Keratinocyte (primary cell): ENCODE measurements around the gene ACBD5. TPM values are rescaled to one million over a fixed set of nuclear protein-coding genes. Genes with fewer than 3 reads are reported as not detected.
A peak's percentile ranks its signal among the peaks of the same experiment; 100 is the strongest.
"Not testable (repeated sequence)": the region's sequence is repeated elsewhere in the genome, so short reads cannot be mapped to it uniquely, and the experiment has no call there.

Experiments
- DNase-seq: peaks from one replicate; pipeline ENCODE4 v3.0.0-alpha.2; 2011; ENCODE audit warnings: low read depth, missing footprints, low spot score
- FAIRE-seq: peaks from 2 replicates; lab custom pipeline; 2011; peaks lifted over from hg19 to GRCh38; lab: Jason Lieb, UNC
- H2AFZ ChIP-seq: 2 replicates; pipeline ENCODE4 v1.6.0; 2012; ENCODE audit warnings: low read length, control low read depth, inconsistent platforms; ENCODE audit not compliant: control insufficient read depth
- H3K27ac ChIP-seq: 2 replicates; pipeline ENCODE4 v1.5.1; 2011; ENCODE audit warnings: low read length; ENCODE audit not compliant: control insufficient read depth, insufficient read depth
- H3K27me3 ChIP-seq: 3 replicates; pipeline ENCODE4 v1.6.0; 2011; ENCODE audit warnings: low read length; ENCODE audit not compliant: control insufficient read depth, insufficient read depth; ENCODE audit errors: extremely low read depth
- H3K36me3 ChIP-seq, 2 experiments: 2 replicates in 1 of 2; 3 replicates in 1 of 2; pipeline ENCODE4 v1.5.1; 2011; ENCODE audit warnings: low read length in 2 of 2, mild to moderate bottlenecking in 1 of 2; ENCODE audit not compliant: control insufficient read depth in 2 of 2, insufficient read depth in 2 of 2; ENCODE audit errors: extremely low read depth in 1 of 2
- H3K4me1 ChIP-seq: 3 replicates; pipeline ENCODE4 v1.5.1; 2011; ENCODE audit warnings: low read length; ENCODE audit not compliant: control insufficient read depth, insufficient read depth; ENCODE audit errors: extremely low read depth
- H3K4me2 ChIP-seq: 3 replicates; pipeline ENCODE4 v1.6.0; 2011; ENCODE audit warnings: low read depth, low read length; ENCODE audit not compliant: control insufficient read depth, insufficient read depth; ENCODE audit errors: extremely low read depth
- H3K4me3 ChIP-seq, 3 experiments: fragments of 200-600 bp in 1 of 3; sonication (generic) in 1 of 3; 2 replicates in 2 of 3; 3 replicates in 1 of 3; pipeline ENCODE4 v1.5.1; 2011 to 2016; ENCODE audit warnings: low read length in 3 of 3, mild to moderate bottlenecking in 3 of 3, control low read depth in 2 of 3, inconsistent platforms in 1 of 3, low read depth in 1 of 3, mixed read lengths in 1 of 3, mixed run types in 1 of 3, moderate library complexity in 1 of 3; ENCODE audit not compliant: control insufficient read depth in 2 of 3, insufficient read depth in 2 of 3; ENCODE audit errors: extremely low read depth in 1 of 3
- H3K79me2 ChIP-seq: 2 replicates; pipeline ENCODE4 v1.6.0; 2012; ENCODE audit warnings: low read length; ENCODE audit not compliant: control insufficient read depth, insufficient read depth
- H3K9ac ChIP-seq: 3 replicates; pipeline ENCODE4 v1.6.0; 2011; ENCODE audit warnings: low read length; ENCODE audit not compliant: control insufficient read depth, insufficient read depth; ENCODE audit errors: extremely low read depth
- H3K9me1 ChIP-seq: 3 replicates; pipeline ENCODE4 v1.6.0; 2011; ENCODE audit warnings: low read length; ENCODE audit not compliant: control insufficient read depth, insufficient read depth; ENCODE audit errors: extremely low read depth
- H3K9me3 ChIP-seq: 2 replicates; pipeline ENCODE4 v1.5.1; 2012; ENCODE audit warnings: low read depth, low read length; ENCODE audit not compliant: control insufficient read depth
- H4K20me1 ChIP-seq: 3 replicates; pipeline ENCODE4 v1.6.0; 2011; ENCODE audit warnings: low read length; ENCODE audit not compliant: control insufficient read depth, insufficient read depth; ENCODE audit errors: extremely low read depth
- EZH2 ChIP-seq: IDR thresholded peaks from one replicate; pipeline ENCODE4 v1.6.1; 2012; ENCODE audit warnings: inconsistent platforms, mild to moderate bottlenecking, low read length, moderate library complexity
- dilution Hi-C: fragments of 300-500 bp; cut with MboI; formaldehyde crosslinking; loops from one replicate; pipeline ENCODE4 v1.7.0; 2020; ENCODE audit warnings: low sequenced_read_pairs; ENCODE audit not compliant: extremely low pct_ligation_motif_present
- polyA plus RNA-seq, 5 experiments: library from polyadenylated mRNA; depleted of rRNA in 3 of 5; stranded (reverse) in 3 of 5; stranded (forward) in 1 of 5; unstranded in 1 of 5; fragments of >200 nt; gene quantifications; 1 replicate in 1 of 5; 2 replicates in 3 of 5; 3 replicates in 1 of 5; pipeline versions ENCODE4 v1.2.1 to v1.2.3, GENCODE V29; 2011 to 2012; ENCODE audit warnings: missing spikeins in 2 of 5, low read depth in 1 of 5, low replicate concordance in 1 of 5
- TF ChIP-seq, protein P1 (sequence below), 3 experiments: IDR thresholded peaks in 1 of 3; conservative IDR thresholded peaks in 1 of 3; optimal IDR thresholded peaks in 1 of 3; 2 replicates in 2 of 3; 3 replicates in 1 of 3; pipeline versions ENCODE3 to v1.5.1; 2011; ENCODE audit warnings: low read length in 3 of 3, mild to moderate bottlenecking in 3 of 3, moderate library complexity in 2 of 3, control low read depth in 1 of 3, inconsistent platforms in 1 of 3; ENCODE audit not compliant: insufficient read depth in 2 of 3; ENCODE audit errors: extremely low read depth in 1 of 3

Gene ACBD5
- polyA plus RNA-seq, 1 donor (not counting 4 experiments of a cell fraction or from before 2014, with no cell fraction given): 11.7 TPM

DNA sequence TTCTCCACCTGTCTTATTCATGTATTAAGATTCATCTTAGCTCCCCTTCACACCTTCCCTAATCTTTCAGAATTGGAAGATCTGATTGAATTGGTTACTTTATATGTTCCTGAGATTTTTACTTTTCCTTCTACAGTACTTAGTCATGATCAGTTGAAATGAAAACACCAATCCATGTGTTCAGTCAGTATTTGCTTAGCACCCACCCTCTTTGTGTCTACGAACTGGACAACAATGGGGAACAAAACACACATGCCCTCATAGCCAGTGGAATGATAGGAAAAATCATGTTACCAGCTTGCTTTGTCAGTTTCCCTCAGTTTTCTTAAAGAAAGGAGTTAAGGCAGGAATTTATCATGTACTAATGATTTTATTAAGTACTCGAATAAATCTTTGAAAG is 83.4 kb downstream of the ACBD5 start:
- peaks cover 49% of the 10 kb centered on the region for H3K79me2 ChIP-seq
- H3K9me3 ChIP-seq: no peaks in the 10 kb centered on the region
- DNase-seq (no peak), FAIRE-seq (no peak)
- TF ChIP-seq, protein P1, sequence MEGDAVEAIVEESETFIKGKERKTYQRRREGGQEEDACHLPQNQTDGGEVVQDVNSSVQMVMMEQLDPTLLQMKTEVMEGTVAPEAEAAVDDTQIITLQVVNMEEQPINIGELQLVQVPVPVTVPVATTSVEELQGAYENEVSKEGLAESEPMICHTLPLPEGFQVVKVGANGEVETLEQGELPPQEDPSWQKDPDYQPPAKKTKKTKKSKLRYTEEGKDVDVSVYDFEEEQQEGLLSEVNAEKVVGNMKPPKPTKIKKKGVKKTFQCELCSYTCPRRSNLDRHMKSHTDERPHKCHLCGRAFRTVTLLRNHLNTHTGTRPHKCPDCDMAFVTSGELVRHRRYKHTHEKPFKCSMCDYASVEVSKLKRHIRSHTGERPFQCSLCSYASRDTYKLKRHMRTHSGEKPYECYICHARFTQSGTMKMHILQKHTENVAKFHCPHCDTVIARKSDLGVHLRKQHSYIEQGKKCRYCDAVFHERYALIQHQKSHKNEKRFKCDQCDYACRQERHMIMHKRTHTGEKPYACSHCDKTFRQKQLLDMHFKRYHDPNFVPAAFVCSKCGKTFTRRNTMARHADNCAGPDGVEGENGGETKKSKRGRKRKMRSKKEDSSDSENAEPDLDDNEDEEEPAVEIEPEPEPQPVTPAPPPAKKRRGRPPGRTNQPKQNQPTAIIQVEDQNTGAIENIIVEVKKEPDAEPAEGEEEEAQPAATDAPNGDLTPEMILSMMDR (optimal IDR thresholded peaks at IDR 0.05 in 1 of 3, IDR thresholded peaks at IDR 0.05 in 1 of 3, conservative IDR thresholded peaks at IDR 0.05 in 1 of 3; ENCODE audit: extremely low read depth in 1 of 3, insufficient read depth in 2 of 3, low read length in 3 of 3): no peak
- no peak for TF ChIP-seq EZH2
- no peak overlapping the region for H2AFZ ChIP-seq
- peak overlapping the region; percentile 2 for H3K9ac ChIP-seq
- no peaks in the 10 kb centered on the region for H3K27me3 ChIP-seq
- peaks cover 14% of the 10 kb centered on the region for H3K4me1 ChIP-seq
- dilution Hi-C loops: no loop called here
- H3K9me1 ChIP-seq: no peaks in the 10 kb centered on the region
- H3K4me3 ChIP-seq: peak overlapping the region in 1 of 3 experiments; percentile 8
- H3K4me2 ChIP-seq: peak overlapping the region; percentile 100
- H3K36me3 ChIP-seq: peaks cover 2 to 9% of the 10 kb centered on the region in 2 experiments
- peak overlapping the region; percentile 22 for H3K27ac ChIP-seq
- H4K20me1 ChIP-seq: no peaks in the 10 kb centered on the region

DNA sequence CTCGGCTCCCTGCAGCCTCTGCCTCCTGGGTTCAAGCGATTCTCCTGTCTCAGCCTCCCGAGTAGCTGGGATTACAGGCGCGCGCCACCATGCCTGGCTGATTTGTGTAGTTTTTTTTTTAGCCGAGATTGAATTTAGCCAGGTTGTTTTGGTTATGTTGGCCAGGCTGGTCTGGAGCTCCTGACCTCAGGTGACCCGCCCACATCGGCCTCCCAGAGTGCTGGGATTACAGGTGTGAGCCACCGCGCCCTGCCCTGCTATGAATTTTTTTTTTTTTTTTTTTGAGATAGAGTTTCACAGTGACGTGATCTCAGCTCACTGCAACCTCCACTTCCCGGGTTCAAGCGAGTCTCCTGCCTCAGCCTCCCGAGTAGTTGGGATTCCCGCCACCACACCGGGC is 84.0 kb downstream of the ACBD5 start:
- peak overlapping the region; percentile 75 to 99 (median 94) for H3K4me3 ChIP-seq
- peaks cover 2 to 12% of the 10 kb centered on the region in 2 experiments for H3K36me3 ChIP-seq
- DNase-seq, H3K27me3 ChIP-seq, H3K9me1 ChIP-seq, dilution Hi-C loops, H2AFZ ChIP-seq, H3K9me3 ChIP-seq, FAIRE-seq, H4K20me1 ChIP-seq: not testable (repeated sequence)
- peaks cover 15% of the 10 kb centered on the region for H3K4me1 ChIP-seq
- H3K79me2 ChIP-seq: peaks cover 53% of the 10 kb centered on the region
- peak overlapping the region; percentile 100 for H3K9ac ChIP-seq
- peak overlapping the region; percentile 100 for H3K4me2 ChIP-seq
- H3K27ac ChIP-seq: peak overlapping the region; percentile 100
